Measurements from ENCODE around the gene DIP2C. TPM values are rescaled to one million over a fixed set of nuclear protein-coding genes. Genes with fewer than 3 reads are reported as not detected.

The DIP2C gene
- total RNA-seq, 1 experiment from 2014 or later = 4.9 TPM

- no peak for DNase-seq (ENCODE audit: low read depth)
- in situ Hi-C loops (cut with HindIII; ENCODE audit: low pct_unique_long_range_greater_than_20kb, low sequenced_read_pairs) = no loop called here
These were observed 107.6 kb downstream of the DIP2C start for GRCh38 chr10:581776-582330.

- in situ Hi-C loops (cut with HindIII; ENCODE audit: low pct_unique_long_range_greater_than_20kb, low sequenced_read_pairs) = no loop called here
- no peak for DNase-seq (ENCODE audit: low read depth)
These were observed 108.7 kb downstream of the DIP2C start for GRCh38 chr10:580778-581177.

GRCh38 chr10:576130-576465 lies 113.4 kb downstream of the DIP2C start:
- no peak for DNase-seq (ENCODE audit: low read depth)
- in situ Hi-C loops (cut with HindIII; ENCODE audit: low pct_unique_long_range_greater_than_20kb, low sequenced_read_pairs) = no loop called here

- in situ Hi-C loops (cut with HindIII; ENCODE audit: low pct_unique_long_range_greater_than_20kb, low sequenced_read_pairs) = no loop called here
- no peak for DNase-seq (ENCODE audit: low read depth)
These were observed 113.9 kb downstream of the DIP2C start for GRCh38 chr10:575402-576129.

GRCh38 chr10:572696-573095 lies 116.8 kb downstream of the DIP2C start:
- DNase-seq (ENCODE audit: low read depth) = no peak
- in situ Hi-C loops (cut with HindIII; ENCODE audit: low pct_unique_long_range_greater_than_20kb, low sequenced_read_pairs) = no loop called here

- DNase-seq (ENCODE audit: low read depth) = no peak
- in situ Hi-C loops (cut with HindIII; ENCODE audit: low pct_unique_long_range_greater_than_20kb, low sequenced_read_pairs) = no loop called here
These were observed 117.6 kb downstream of the DIP2C start for GRCh38 chr10:571688-572451.

- DNase-seq (ENCODE audit: low read depth) = no peak
- in situ Hi-C loops (cut with HindIII; ENCODE audit: low pct_unique_long_range_greater_than_20kb, low sequenced_read_pairs) = no loop called here
These were observed 118.3 kb downstream of the DIP2C start for GRCh38 chr10:571166-571565.

- DNase-seq (ENCODE audit: low read depth) = no peak
- in situ Hi-C loops (cut with HindIII; ENCODE audit: low pct_unique_long_range_greater_than_20kb, low sequenced_read_pairs) = no loop called here
These were observed 118.8 kb downstream of the DIP2C start for GRCh38 chr10:570628-571163.

GRCh38 chr10:569961-570627 lies 119.4 kb downstream of the DIP2C start:
- DNase-seq (ENCODE audit: low read depth) = no peak
- in situ Hi-C loops (cut with HindIII; ENCODE audit: low pct_unique_long_range_greater_than_20kb, low sequenced_read_pairs) = no loop called here

GRCh38 chr10:568848-569247 lies 120.6 kb downstream of the DIP2C start:
- in situ Hi-C loops (cut with HindIII; ENCODE audit: low pct_unique_long_range_greater_than_20kb, low sequenced_read_pairs) = no loop called here
- DNase-seq (ENCODE audit: low read depth) = no peak

- in situ Hi-C loops (cut with HindIII; ENCODE audit: low pct_unique_long_range_greater_than_20kb, low sequenced_read_pairs) = no loop called here
- DNase-seq (ENCODE audit: low read depth) = no peak
These were observed 121.6 kb downstream of the DIP2C start for GRCh38 chr10:567869-568268.

- in situ Hi-C loops (cut with HindIII; ENCODE audit: low pct_unique_long_range_greater_than_20kb, low sequenced_read_pairs) = no loop called here
- no peak for DNase-seq (ENCODE audit: low read depth)
These were observed 123.1 kb downstream of the DIP2C start for GRCh38 chr10:566241-566885.

- in situ Hi-C loops (cut with HindIII; ENCODE audit: low pct_unique_long_range_greater_than_20kb, low sequenced_read_pairs) = no loop called here
- no peak for DNase-seq (ENCODE audit: low read depth)
These were observed 123.8 kb downstream of the DIP2C start for GRCh38 chr10:565676-566075.

- no peak for DNase-seq (ENCODE audit: low read depth)
- in situ Hi-C loops (cut with HindIII; ENCODE audit: low pct_unique_long_range_greater_than_20kb, low sequenced_read_pairs) = no loop called here
These were observed 124.3 kb downstream of the DIP2C start for GRCh38 chr10:565146-565545.

- in situ Hi-C loops (cut with HindIII; ENCODE audit: low pct_unique_long_range_greater_than_20kb, low sequenced_read_pairs) = no loop called here
- DNase-seq (ENCODE audit: low read depth) = no peak
These were observed 125.6 kb downstream of the DIP2C start for GRCh38 chr10:563827-564226.

- in situ Hi-C loops (cut with HindIII; ENCODE audit: low pct_unique_long_range_greater_than_20kb, low sequenced_read_pairs) = no loop called here
These were observed 127.3 kb downstream of the DIP2C start for GRCh38 chr10:562142-562541.

GRCh38 chr10:561721-562120 lies 127.7 kb downstream of the DIP2C start:
- in situ Hi-C loops (cut with HindIII; ENCODE audit: low pct_unique_long_range_greater_than_20kb, low sequenced_read_pairs) = no loop called here

More at GRCh38 chr10:562142-562541, 127.3 kb downstream of the DIP2C start:
- DNase-seq (ENCODE audit: low read depth) = no peak

GRCh38 chr10:560314-560992 lies 129.0 kb downstream of the DIP2C start:
- in situ Hi-C loops (cut with HindIII; ENCODE audit: low pct_unique_long_range_greater_than_20kb, low sequenced_read_pairs) = no loop called here
- no peak for DNase-seq (ENCODE audit: low read depth)

More at GRCh38 chr10:561721-562120, 127.7 kb downstream of the DIP2C start:
- no peak for DNase-seq (ENCODE audit: low read depth)
